HUDEP-2 (cell line): ENCODE data around the gene SEPTIN12.
A peak's percentile ranks its signal among the peaks of the same experiment; 100 is the strongest.
"Not testable (repeated sequence)": the region's sequence is repeated elsewhere in the genome, so short reads cannot be mapped to it uniquely, and the experiment has no call there.

Experiments
- DNase-seq, 76 experiments: peaks; one replicate each; lab custom pipeline; 2025; ENCODE audit not compliant: unreplicated experiment in 76 of 76; lab: John Stamatoyannopoulos, UW

SEPTIN12 gene

GRCh38 chr16:4785758-4786433 is 2.2 kb downstream of the SEPTIN12 start:
- no peak for DNase-seq

- DNase-seq, result not testable (repeated sequence)
Measured at GRCh38 chr16:4784444-4784987, 3.6 kb downstream of the SEPTIN12 start.

GRCh38 chr16:4783951-4784336 is 4.2 kb downstream of the SEPTIN12 start:
- DNase-seq, result no peak

GRCh38 chr16:4783251-4783950 is 4.7 kb downstream of the SEPTIN12 start:
- DNase-seq, result no peak

GRCh38 chr16:4780235-4780634 is 7.9 kb downstream of the SEPTIN12 start:
- no peak for DNase-seq

GRCh38 chr16:4778050-4778392 is 10.1 kb downstream of the SEPTIN12 start:
- no peak for DNase-seq

GRCh38 chr16:4777339-4778049 is 10.7 kb downstream of the SEPTIN12 start:
- no peak for DNase-seq

GRCh38 chr16:4776141-4776705 is 11.9 kb downstream of the SEPTIN12 start:
- no peak for DNase-seq

GRCh38 chr16:4775005-4775404 is 13.1 kb downstream of the SEPTIN12 start:
- no peak for DNase-seq

- DNase-seq, result no peak
Measured at GRCh38 chr16:4772351-4772750, 15.8 kb downstream of the SEPTIN12 start.

GRCh38 chr16:4771646-4772045 is 16.5 kb downstream of the SEPTIN12 start:
- DNase-seq, result no peak

GRCh38 chr16:4769306-4769638 is 18.9 kb downstream of the SEPTIN12 start:
- no peak for DNase-seq

GRCh38 chr16:4768549-4769305 is 19.4 kb downstream of the SEPTIN12 start:
- DNase-seq, result peak in 75 of 76 experiments; percentile 26 to 92 (median 81)

- DNase-seq, result no peak
Measured at GRCh38 chr16:4767872-4768548, 20.1 kb downstream of the SEPTIN12 start.

- peak in 75 of 76 experiments; percentile 72 to 98 (median 94) for DNase-seq
Measured at GRCh38 chr16:4766875-4767628, 21.1 kb downstream of the SEPTIN12 start, which contains the start of gene ZNF500. Gene ZNF500 (minus strand): TSS chr16:4767162. CDS start chr16:4765978, 1,184 bp downstream.

- DNase-seq, result no peak
Measured at GRCh38 chr16:4765511-4766474, 22.4 kb downstream of the SEPTIN12 start.

GRCh38 chr16:4763791-4764190 is 24.4 kb downstream of the SEPTIN12 start:
- no peak for DNase-seq

- DNase-seq, result no peak
Measured at GRCh38 chr16:4762205-4762604, 25.9 kb downstream of the SEPTIN12 start.
